H9 (cell line): ENCODE data around the gene CD244. TPM values are rescaled to one million over a fixed set of nuclear protein-coding genes. Genes with fewer than 3 reads are reported as not detected.

Source experiments
- DNase-seq: peaks from one replicate; pipeline ENCODE4 v3.0.0-alpha.2; 2017
- H2AFZ ChIP-seq: one replicate; pipeline ENCODE4 v1.6.1; 2013; ENCODE audit warnings: mild to moderate bottlenecking, low read length, control low read depth, moderate library complexity
- H2AK5ac ChIP-seq: 2 replicates; pipeline ENCODE4 v1.6.1; 2013; ENCODE audit warnings: low read length, control low read depth, mixed read lengths; ENCODE audit not compliant: insufficient read length
- H2BK120ac ChIP-seq: one replicate; pipeline ENCODE4 v1.6.1; 2013; ENCODE audit warnings: low read depth, mild to moderate bottlenecking, low read length, control low read depth, inconsistent platforms; ENCODE audit not compliant: poor library complexity, severe bottlenecking
- H2BK12ac ChIP-seq: 2 replicates; pipeline ENCODE4 v1.6.1; 2013; ENCODE audit warnings: low read length, control low read depth, mixed read lengths, low read depth; ENCODE audit not compliant: insufficient read length
- H2BK15ac ChIP-seq: 2 replicates; pipeline ENCODE4 v1.6.1; 2013; ENCODE audit warnings: low read depth, low read length, control low read depth
- H2BK20ac ChIP-seq: one replicate; pipeline ENCODE4 v1.6.1; 2013; ENCODE audit warnings: low read depth, mild to moderate bottlenecking, low read length, control low read depth, inconsistent platforms; ENCODE audit not compliant: poor library complexity, severe bottlenecking
- H2BK5ac ChIP-seq: 2 replicates; pipeline ENCODE4 v1.6.1; 2013; ENCODE audit warnings: low read length, control low read depth, mixed read lengths; ENCODE audit not compliant: insufficient read length
- H3K14ac ChIP-seq: 2 replicates; pipeline ENCODE4 v1.6.1; 2013; ENCODE audit warnings: low read length, control low read depth; ENCODE audit not compliant: insufficient read depth
- H3K18ac ChIP-seq: 2 replicates; pipeline ENCODE4 v1.6.1; 2013; ENCODE audit warnings: low read depth, mild to moderate bottlenecking, mixed read lengths, low read length, control low read depth; ENCODE audit not compliant: insufficient read length
- H3K23ac ChIP-seq: 2 replicates; pipeline ENCODE4 v1.6.1; 2013; ENCODE audit warnings: low read length, control low read depth, mixed read lengths, low read depth; ENCODE audit not compliant: insufficient read length
- H3K23me2 ChIP-seq: 2 replicates; pipeline ENCODE4 v1.6.1; 2013; ENCODE audit warnings: low read depth, mild to moderate bottlenecking, mixed read lengths, low read length, control low read depth; ENCODE audit not compliant: insufficient read length, poor library complexity, severe bottlenecking
- H3K27ac ChIP-seq: 2 replicates; pipeline ENCODE4 v1.5.1; 2013; ENCODE audit warnings: low read length, control low read depth, mixed read lengths, low read depth; ENCODE audit not compliant: insufficient read length
- H3K27me3 ChIP-seq: 2 replicates; pipeline ENCODE4 v1.6.1; 2013; ENCODE audit warnings: low read length, control low read depth, inconsistent platforms; ENCODE audit not compliant: insufficient read depth
- H3K4ac ChIP-seq: 2 replicates; pipeline ENCODE4 v1.6.1; 2013; ENCODE audit warnings: low read depth, mild to moderate bottlenecking, control low read depth, inconsistent platforms, low read length, moderate library complexity
- H3K4me1 ChIP-seq: 2 replicates; pipeline ENCODE4 v1.6.1; 2013; ENCODE audit warnings: low read length, control low read depth, inconsistent platforms; ENCODE audit not compliant: insufficient read depth
- H3K4me2 ChIP-seq: 2 replicates; pipeline ENCODE4 v1.6.1; 2013; ENCODE audit warnings: low read length, control low read depth, mixed read lengths; ENCODE audit not compliant: insufficient read length, insufficient read depth
- H3K56ac ChIP-seq: 2 replicates; pipeline ENCODE4 v1.6.1; 2013; ENCODE audit warnings: low read depth, mild to moderate bottlenecking, mixed read lengths, low read length, control low read depth; ENCODE audit not compliant: insufficient read length
- H3K79me1 ChIP-seq: 2 replicates; pipeline ENCODE4 v1.6.1; 2013; ENCODE audit warnings: low read depth, mild to moderate bottlenecking, moderate library complexity, low read length, control low read depth, inconsistent platforms; ENCODE audit not compliant: insufficient read depth, poor library complexity, severe bottlenecking
- H3K79me2 ChIP-seq: 2 replicates; pipeline ENCODE4 v1.6.1; 2013; ENCODE audit warnings: low read length, control low read depth, inconsistent platforms; ENCODE audit not compliant: insufficient read depth
- H3K9ac ChIP-seq: 2 replicates; pipeline ENCODE4 v1.6.1; 2013; ENCODE audit warnings: low read length, control low read depth, mixed read lengths; ENCODE audit not compliant: insufficient read length; ENCODE audit errors: extremely low read depth
- H3K9me3 ChIP-seq: one replicate; pipeline ENCODE4 v1.6.1; 2013; ENCODE audit warnings: low read depth, low read length, inconsistent platforms; ENCODE audit not compliant: control insufficient read depth
- H3T11ph ChIP-seq: one replicate; pipeline ENCODE4 v1.6.1; 2013; ENCODE audit warnings: mild to moderate bottlenecking, low read length, control low read depth, inconsistent platforms
- H4K20me1 ChIP-seq: one replicate; pipeline ENCODE4 v1.6.1; 2013; ENCODE audit not compliant: control insufficient read depth, insufficient read length, insufficient read depth
- H4K5ac ChIP-seq: 2 replicates; pipeline ENCODE4 v1.6.1; 2013; ENCODE audit warnings: low read depth, mild to moderate bottlenecking, mixed read lengths, low read length, control low read depth; ENCODE audit not compliant: insufficient read length
- H4K8ac ChIP-seq: replicated peaks from 2 replicates; pipeline ENCODE4 v1.6.1; 2013; ENCODE audit warnings: low read length, control low read depth, mixed read lengths, low read depth; ENCODE audit not compliant: insufficient read length
- H4K91ac ChIP-seq: 2 replicates; pipeline ENCODE4 v1.6.1; 2013; ENCODE audit warnings: low read depth, mild to moderate bottlenecking, moderate library complexity, mixed read lengths, low read length, control low read depth; ENCODE audit not compliant: insufficient read length
- H3K27ac Mint-ChIP-seq, 3 experiments: 2 replicates in 2 of 3; 3 replicates in 1 of 3; pipeline ENCODE4 v1.8.0; 2020 to 2021; ENCODE audit warnings: mixed read lengths in 3 of 3, mild to moderate bottlenecking in 1 of 3, moderate library complexity in 1 of 3
- H3K27me3 Mint-ChIP-seq: 2 replicates; pipeline ENCODE4 v1.8.0; 2021; ENCODE audit warnings: low read depth, mild to moderate bottlenecking, moderate library complexity, mixed read lengths
- H3K36me3 Mint-ChIP-seq, 3 experiments: 2 replicates in 2 of 3; 3 replicates in 1 of 3; pipeline ENCODE4 v1.8.0; 2020 to 2021; ENCODE audit warnings: low read depth in 3 of 3, mixed read lengths in 3 of 3; ENCODE audit not compliant: insufficient read depth in 1 of 3
- H3K4me1 Mint-ChIP-seq, 2 experiments: 2 replicates each; pipeline ENCODE4 v1.8.0; 2020; ENCODE audit warnings: mixed read lengths in 2 of 2
- H3K4me3 Mint-ChIP-seq, 2 experiments: 2 replicates in 1 of 2; 3 replicates in 1 of 2; pipeline ENCODE4 v1.8.0; 2020 to 2021; ENCODE audit warnings: mild to moderate bottlenecking in 2 of 2, mixed read lengths in 2 of 2, moderate library complexity in 1 of 2
- H3K9me3 Mint-ChIP-seq, 2 experiments: 2 replicates in 1 of 2; 3 replicates in 1 of 2; pipeline ENCODE4 v1.8.0; 2020; ENCODE audit warnings: mild to moderate bottlenecking in 2 of 2, mixed read lengths in 2 of 2, moderate library complexity in 1 of 2
- WGBS: extraction: QIAGEN DNeasy Blood & Tissue Kit; methylation state at CpG from one replicate; pipeline ENCODE4 v1.1.7; 2013; ENCODE audit warnings: missing lambda C conversion rate, low lambda C conversion rate, mixed read lengths; ENCODE audit not compliant: insufficient read length; ENCODE audit errors: extremely low coverage; 5-methylcytosine and 5-hydroxymethylcytosine counted together
- total RNA-seq: library from RNA; stranded (reverse); gene quantifications from 2 replicates; pipeline ENCODE4 v1.2.1, GENCODE V29; 2021
- TF ChIP-seq, protein P1 (sequence below): fragments of 200-600 bp; sonication (generic); conservative IDR thresholded peaks from 3 replicates; pipeline ENCODE4 v1.8.0; 2021; ENCODE audit warnings: antibody characterized with exemption, mild to moderate bottlenecking

Gene CD244
- total RNA-seq, 1 experiment from 2014 or later = not detected

GRCh38 chr1:160907976-160908375 lies 45.3 kb upstream of the CD244 start:
- Histone ChIP-seq H2BK15ac (no peak overlapping the region), H3K14ac (no peak overlapping the region), H3K23ac (no peak overlapping the region), H3K9ac (no peak overlapping the region), H2BK120ac (no peak overlapping the region), H4K91ac (no peak overlapping the region), H4K8ac (no peak overlapping the region), H2BK5ac (no peak overlapping the region), H3K79me2 (no peaks in the 10 kb centered on the region), H3K27me3 (no peaks in the 10 kb centered on the region), H3K56ac (no peak overlapping the region), H3K79me1 (no peaks in the 10 kb centered on the region), H3K4ac (no peak overlapping the region), H2AK5ac (no peak overlapping the region), H2BK20ac (no peak overlapping the region), H2BK12ac (no peak overlapping the region), H2AFZ (no peak overlapping the region), H3K4me1 (no peaks in the 10 kb centered on the region), H3K4me2 (no peak overlapping the region), H3K27ac (no peak overlapping the region), H3K9me3 (no peaks in the 10 kb centered on the region), H4K5ac (no peak overlapping the region), H3K18ac (no peak overlapping the region), H3K23me2 (no peaks in the 10 kb centered on the region), H4K20me1 (no peaks in the 10 kb centered on the region), H3T11ph (no peak overlapping the region)
- no CpG with 5 or more reads among the region's 7 CpGs for WGBS
- Mint-ChIP-seq H3K36me3 (no peaks in the 10 kb centered on the region), H3K4me1 (peaks cover 11 to 13% of the 10 kb centered on the region in 2 experiments), H3K4me3 (no peak overlapping the region), H3K27ac (no peak overlapping the region), H3K9me3 (no peaks in the 10 kb centered on the region), H3K27me3 (no peaks in the 10 kb centered on the region; the same call in 1 of the 2 replicates)
- TF ChIP-seq, protein P1, sequence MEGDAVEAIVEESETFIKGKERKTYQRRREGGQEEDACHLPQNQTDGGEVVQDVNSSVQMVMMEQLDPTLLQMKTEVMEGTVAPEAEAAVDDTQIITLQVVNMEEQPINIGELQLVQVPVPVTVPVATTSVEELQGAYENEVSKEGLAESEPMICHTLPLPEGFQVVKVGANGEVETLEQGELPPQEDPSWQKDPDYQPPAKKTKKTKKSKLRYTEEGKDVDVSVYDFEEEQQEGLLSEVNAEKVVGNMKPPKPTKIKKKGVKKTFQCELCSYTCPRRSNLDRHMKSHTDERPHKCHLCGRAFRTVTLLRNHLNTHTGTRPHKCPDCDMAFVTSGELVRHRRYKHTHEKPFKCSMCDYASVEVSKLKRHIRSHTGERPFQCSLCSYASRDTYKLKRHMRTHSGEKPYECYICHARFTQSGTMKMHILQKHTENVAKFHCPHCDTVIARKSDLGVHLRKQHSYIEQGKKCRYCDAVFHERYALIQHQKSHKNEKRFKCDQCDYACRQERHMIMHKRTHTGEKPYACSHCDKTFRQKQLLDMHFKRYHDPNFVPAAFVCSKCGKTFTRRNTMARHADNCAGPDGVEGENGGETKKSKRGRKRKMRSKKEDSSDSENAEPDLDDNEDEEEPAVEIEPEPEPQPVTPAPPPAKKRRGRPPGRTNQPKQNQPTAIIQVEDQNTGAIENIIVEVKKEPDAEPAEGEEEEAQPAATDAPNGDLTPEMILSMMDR = no peak
- DNase-seq = no peak
